GM21423 (cell line): ENCODE measurements around the gene TAT.
"Not testable (repeated sequence)": the region's sequence is repeated elsewhere in the genome, so short reads cannot be mapped to it uniquely, and the experiment has no call there.

Experiments used
- ATAC-seq: cut with Tn5 transposase; IDR thresholded peaks from one replicate; pipeline ENCODE4 v1.9.1; 2021; ENCODE audit warnings: mild to moderate bottlenecking, moderate library complexity; ENCODE audit not compliant: unreplicated experiment

Gene TAT

GRCh38 chr16:71576971-71577370, at the start of gene TAT:
TSS of gene TAT (minus strand) at chr16:71577092. CDS start at chr16:71576415, 677 bp downstream.
- no peak for ATAC-seq

GRCh38 chr16:71626018-71626857, 49.3 kb upstream of the TAT start, which contains the start of gene MARVELD3:
TSS of gene MARVELD3 (plus strand) at chr16:71626184. CDS start at chr16:71626230, 46 bp downstream.
- no peak for ATAC-seq

DNA sequence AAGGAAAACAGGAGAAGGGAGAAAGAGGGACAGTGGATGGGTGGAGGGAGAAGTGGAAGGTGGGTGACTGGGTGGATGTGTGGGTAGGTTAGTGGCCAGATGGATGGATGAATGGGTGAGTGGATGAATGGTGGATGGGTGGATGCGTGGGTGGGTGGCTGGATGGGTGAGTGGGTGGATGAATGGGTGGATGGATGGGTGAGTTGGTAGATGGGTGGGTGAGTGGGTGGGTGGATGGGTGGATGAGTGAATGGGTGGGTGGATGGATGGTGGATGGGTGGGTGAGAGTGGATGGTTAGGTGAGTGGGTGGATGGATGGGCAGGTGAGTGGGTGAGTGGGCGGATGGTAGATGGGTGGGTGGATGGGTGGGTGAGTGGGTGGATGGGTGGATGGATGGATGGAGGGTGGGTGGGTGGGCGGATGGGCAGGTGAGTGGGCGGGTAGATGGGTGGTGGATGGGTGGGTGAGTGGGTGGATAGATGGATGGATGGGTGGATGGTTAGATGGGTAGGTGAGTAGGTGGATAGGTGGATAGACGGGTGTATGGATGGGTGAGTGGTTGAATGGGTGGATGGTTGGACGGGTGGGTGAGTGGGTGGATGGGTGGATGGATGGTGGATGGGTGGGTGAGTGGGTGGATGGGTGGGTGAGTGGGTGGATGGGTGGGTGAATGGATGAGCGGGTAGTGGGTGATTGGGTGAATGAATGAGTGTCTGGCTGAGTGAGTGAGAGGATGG, 48.4 kb upstream of the TAT start:
- no peak for ATAC-seq

- no peak for ATAC-seq
These were observed 46.7 kb upstream of the TAT start for GRCh38 chr16:71623597-71623996.

- ATAC-seq = no peak
These were observed 45.2 kb upstream of the TAT start for GRCh38 chr16:71622088-71622487.

DNA sequence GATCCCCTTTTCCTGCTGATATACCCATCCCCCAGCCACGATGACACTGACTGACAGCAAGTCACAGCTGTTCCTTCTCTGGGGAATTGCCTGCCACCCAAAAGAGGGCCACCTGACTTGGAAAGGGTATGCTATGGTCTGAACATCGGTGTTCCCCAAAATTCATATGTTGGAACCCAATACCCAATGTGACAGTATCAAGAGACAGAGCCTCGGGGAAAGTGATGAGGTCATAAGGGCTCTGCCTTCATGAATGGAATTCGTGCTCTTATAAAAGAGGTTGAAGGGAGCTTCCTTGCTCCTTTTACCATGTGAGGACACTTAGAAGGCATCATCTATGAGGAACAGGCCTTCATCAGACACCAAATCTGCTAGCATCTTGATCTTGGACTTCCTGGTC, 41.5 kb upstream of the TAT start:
- ATAC-seq = no peak

DNA sequence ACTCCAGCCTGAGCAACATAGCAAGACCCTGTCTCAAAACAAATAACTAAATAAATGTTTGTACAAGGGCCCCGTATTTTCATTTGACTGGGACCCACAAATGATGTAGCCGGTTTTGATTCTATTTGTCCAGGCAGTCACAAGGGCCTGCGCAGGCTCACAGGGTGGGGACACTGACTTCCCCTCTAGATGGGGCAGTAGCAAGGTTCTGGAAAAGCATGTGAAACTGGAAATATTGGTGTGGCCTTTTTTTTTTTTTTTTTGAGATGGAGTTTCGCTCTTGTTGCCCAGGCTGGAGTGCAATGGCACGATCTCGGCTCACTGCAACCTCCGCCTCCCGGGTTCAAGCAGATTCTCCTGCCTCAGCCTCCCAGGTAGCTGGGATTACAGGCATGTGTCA, 38.1 kb upstream of the TAT start:
- not testable (repeated sequence) for ATAC-seq

- peak; percentile 45 for ATAC-seq
These were observed 34.3 kb upstream of the TAT start for GRCh38 chr16:71610936-71611871.

DNA sequence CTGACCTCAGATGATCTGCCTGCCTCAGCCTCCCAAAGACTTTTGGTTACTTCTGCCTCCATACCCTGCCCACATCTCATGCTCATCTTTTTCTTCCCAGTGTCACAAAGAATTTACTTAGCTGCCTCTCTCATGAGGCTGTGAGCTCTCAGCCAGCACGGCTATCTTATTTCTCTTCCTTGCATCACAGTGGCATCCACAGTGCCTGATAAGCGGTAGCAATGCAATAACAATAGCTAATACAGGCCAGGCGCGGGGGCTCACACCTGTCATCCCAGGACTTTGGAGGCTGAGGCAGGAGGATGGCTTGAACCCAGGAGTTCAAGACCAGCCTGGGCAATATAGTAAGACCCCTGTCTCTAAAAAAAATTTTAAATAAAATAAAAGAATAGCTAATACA, 33.6 kb upstream of the TAT start:
- ATAC-seq = no peak

DNA sequence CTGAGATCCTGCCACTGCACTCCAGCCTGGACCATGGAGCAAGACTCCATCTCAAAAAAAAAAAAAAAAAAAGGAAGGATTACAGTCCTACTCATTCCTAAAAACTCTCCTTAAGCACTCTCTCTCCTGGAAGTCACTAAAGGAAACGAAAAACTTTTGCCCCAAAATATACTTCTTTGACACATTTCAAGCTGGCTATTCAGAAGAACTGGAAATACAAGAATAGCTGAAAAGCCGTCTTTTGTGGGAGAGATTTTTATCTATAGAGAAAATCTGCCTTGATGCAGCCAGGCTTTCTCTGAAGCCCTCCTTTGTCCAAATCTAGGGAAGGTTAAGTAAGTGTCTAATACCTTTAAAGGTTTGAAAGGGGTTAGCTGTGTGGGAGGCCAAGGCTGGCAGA, 32.2 kb upstream of the TAT start:
- no peak for ATAC-seq

DNA sequence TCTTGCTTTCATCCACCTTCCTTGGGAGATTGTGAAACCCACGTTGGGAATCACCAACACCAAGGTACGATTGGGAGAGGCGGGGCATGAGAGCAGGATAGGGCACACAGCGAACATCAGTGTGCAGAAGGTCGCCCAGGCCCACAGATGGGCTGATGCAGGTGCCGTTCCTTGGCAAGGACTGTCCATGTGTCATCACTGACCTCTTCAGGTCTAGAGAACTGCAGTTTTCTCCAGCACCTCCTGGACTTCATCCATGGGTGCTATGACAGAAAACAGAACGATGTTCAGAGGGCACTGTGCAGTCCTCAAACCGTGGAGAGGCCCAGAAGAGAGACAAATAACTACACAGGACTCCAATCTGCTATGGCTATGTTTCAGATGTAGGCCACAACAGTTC, 23.9 kb upstream of the TAT start:
- ATAC-seq = no peak

DNA sequence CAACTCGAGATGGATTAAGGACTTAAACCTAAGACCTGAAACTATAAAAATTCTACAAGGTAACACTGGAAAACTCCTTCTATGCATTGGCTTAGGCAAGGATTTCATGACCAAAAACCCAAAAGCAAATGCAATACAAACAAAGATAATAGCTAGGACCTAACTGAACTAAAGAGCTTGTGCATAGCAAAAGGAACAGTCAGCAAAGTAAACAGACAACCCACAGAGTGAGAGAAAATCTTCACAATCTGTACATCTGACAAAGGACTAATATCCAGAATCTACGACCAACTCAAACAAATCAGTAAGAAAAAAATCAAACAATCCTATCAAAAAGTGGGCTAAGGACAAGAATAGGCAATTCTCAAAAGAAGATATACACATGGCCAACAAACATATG, 21.5 kb upstream of the TAT start:
- ATAC-seq = not testable (repeated sequence)

GRCh38 chr16:71595340-71595826, 18.5 kb upstream of the TAT start:
- ATAC-seq = not testable (repeated sequence)

DNA sequence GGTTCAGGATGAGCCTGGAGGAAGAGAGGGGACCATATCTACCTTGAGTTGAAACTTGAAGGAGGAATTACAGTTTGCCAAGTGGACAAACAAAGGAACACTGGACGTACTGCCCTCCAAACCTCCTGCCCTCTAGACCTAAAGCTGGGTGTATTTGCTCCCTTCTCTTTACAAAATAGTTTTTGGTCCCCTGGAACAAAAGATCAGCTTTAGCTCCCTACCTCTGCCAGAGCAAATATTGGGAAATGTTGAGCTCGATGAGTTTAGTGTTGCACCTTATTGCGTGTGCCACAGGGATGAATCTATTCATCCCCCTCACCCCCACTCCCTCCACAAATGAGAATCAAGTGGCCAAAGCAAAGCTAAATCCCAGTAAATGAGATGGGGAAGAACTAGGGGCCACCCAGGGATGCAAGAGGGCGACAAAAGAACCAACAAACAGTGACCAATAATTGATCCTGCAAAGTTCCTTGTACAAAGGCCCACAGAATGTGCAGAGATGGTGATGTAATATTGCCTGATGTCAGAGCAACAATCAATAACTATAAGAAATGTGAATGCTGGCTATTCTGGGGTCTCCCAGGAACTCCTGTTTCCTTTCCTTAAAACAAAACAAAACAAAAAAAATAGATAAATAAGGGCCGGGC, 17.2 kb upstream of the TAT start:
- no peak for ATAC-seq

DNA sequence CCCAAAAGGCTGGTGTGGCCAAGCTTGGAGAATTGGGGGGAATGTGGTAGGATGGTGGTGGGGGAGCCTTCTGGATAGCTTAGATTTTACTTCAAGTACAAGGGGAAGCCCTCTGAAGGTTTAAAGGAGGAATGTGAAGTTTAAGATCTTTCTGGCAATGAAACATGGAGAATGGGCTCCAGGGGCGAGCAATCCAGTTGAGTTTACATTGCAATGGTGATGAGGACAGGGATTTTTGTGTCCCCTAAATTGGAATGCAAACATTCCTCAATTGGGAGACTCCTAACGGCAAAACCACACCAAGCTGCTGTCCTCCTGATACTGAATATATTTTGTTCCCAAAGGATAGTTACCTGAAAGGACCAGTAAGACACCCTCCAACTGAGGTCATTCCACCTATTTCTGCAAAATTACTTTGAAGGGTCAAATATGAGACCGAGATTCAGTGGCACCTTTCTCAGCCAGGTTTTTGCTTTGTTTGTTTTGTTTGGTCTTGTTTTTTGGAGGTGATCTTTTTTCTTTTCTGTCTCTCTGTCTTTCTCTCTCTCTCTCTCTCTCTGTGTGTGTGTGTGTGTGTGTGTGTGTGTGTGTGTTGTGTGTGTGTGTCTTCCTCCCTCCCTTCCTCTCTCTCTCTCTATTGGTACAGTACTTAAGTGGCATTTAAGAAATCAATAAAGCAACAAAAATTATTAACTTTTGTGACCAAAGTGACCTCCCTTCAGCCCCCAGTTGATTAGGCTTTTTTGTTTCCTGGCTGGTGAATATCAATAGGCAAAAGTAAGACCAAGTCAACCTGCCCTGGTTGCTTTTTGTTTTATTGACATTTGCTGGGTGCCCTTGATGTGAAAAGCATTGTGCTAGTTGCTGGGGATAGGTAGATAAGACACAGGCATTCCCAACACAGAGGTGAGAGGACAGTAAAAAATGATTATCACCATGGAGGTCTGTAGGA, 16.4 kb upstream of the TAT start:
- ATAC-seq = no peak

DNA sequence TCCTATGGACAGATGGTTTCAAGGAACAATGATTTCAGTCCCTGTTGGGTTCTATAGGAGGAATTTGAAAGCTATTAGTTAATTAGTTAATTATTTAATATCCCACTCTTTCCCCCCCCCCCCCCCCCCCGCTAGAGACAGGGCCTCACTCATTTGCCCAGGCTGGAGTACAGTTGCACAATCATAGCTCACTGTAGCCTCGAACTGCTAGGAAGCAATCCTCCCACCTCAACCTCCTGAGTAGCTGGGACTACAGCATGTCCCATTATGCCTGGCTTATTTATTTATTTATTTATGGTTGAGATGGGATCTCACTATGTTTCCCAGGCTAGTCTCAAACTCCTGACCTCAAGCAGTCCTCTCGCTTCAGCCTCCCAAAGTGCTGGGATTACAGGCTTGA, 15.0 kb upstream of the TAT start:
- no peak for ATAC-seq

GRCh38 chr16:71590584-71590983, 13.7 kb upstream of the TAT start:
- ATAC-seq = no peak

- ATAC-seq = not testable (repeated sequence)
These were observed 13.2 kb upstream of the TAT start for GRCh38 chr16:71590071-71590470.

- not testable (repeated sequence) for ATAC-seq
These were observed 12.4 kb upstream of the TAT start for GRCh38 chr16:71589334-71589733.
